ENCODE results near the gene MPPED1. TPM values are rescaled to one million over a fixed set of nuclear protein-coding genes. Genes with fewer than 3 reads are reported as not detected.

The MPPED1 gene
- total RNA-seq, 1 experiment from 2014 or later: 0.28 TPM

- Mint-ChIP-seq H3K27ac (no peak overlapping the region; a peak in 1 of 7 replicates), H3K36me3 (ENCODE audit: insufficient read depth in 1 of 3, low read depth in 3 of 3) (no peaks in the 10 kb centered on the region; a peak in 1 of 7 replicates), H3K27me3 (ENCODE audit: low read depth) (peaks cover 2% of the 10 kb centered on the region; the same call in 1 of the 2 replicates), H3K4me3 (no peak overlapping the region; a peak in 1 of 5 replicates), H3K4me1 (no peaks in the 10 kb centered on the region), H3K9me3 (peaks cover 0 to 3% of the 10 kb centered on the region in 2 experiments; a peak in 1 of 5 replicates)
- no CpG with 5 or more reads among the region's 14 CpGs for WGBS (ENCODE audit: extremely low coverage, insufficient read length, low lambda C conversion rate)
- Histone ChIP-seq H4K91ac (ENCODE audit: insufficient read length, low read depth, low read length) (no peak overlapping the region), H2BK5ac (ENCODE audit: insufficient read length, low read length) (no peak overlapping the region), H2BK12ac (ENCODE audit: insufficient read length, low read depth, low read length) (no peak overlapping the region), H3K56ac (ENCODE audit: insufficient read length, low read depth, low read length) (no peak overlapping the region), H2BK15ac (ENCODE audit: low read depth, low read length) (no peak overlapping the region), H3K14ac (ENCODE audit: insufficient read depth, low read length) (no peak overlapping the region), H2BK120ac (ENCODE audit: low read depth, low read length, poor library complexity, severe bottlenecking) (no peak overlapping the region), H2AFZ (ENCODE audit: low read length) (no peak overlapping the region), H3T11ph (ENCODE audit: low read length) (no peak overlapping the region), H3K4ac (ENCODE audit: low read depth, low read length) (no peak overlapping the region), H3K23ac (ENCODE audit: insufficient read length, low read depth, low read length) (no peak overlapping the region), H3K27ac (ENCODE audit: insufficient read length, low read depth, low read length) (no peak overlapping the region), H2AK5ac (ENCODE audit: insufficient read length, low read length) (no peak overlapping the region), H3K9me3 (ENCODE audit: control insufficient read depth, low read depth, low read length) (no peaks in the 10 kb centered on the region), H4K8ac (replicated peaks; ENCODE audit: insufficient read length, low read depth, low read length) (no peak overlapping the region), H3K4me2 (ENCODE audit: insufficient read depth, insufficient read length, low read length) (no peak overlapping the region), H3K27me3 (ENCODE audit: insufficient read depth, low read length) (no peaks in the 10 kb centered on the region), H3K4me1 (ENCODE audit: insufficient read depth, low read length) (no peaks in the 10 kb centered on the region), H3K79me1 (ENCODE audit: insufficient read depth, low read depth, low read length, poor library complexity, severe bottlenecking) (no peaks in the 10 kb centered on the region), H3K79me2 (ENCODE audit: insufficient read depth, low read length) (no peaks in the 10 kb centered on the region), H2BK20ac (ENCODE audit: low read depth, low read length, poor library complexity, severe bottlenecking) (no peak overlapping the region), H3K9ac (ENCODE audit: extremely low read depth, insufficient read length, low read length) (no peak overlapping the region), H4K5ac (ENCODE audit: insufficient read length, low read depth, low read length) (no peak overlapping the region), H4K20me1 (ENCODE audit: control insufficient read depth, insufficient read depth, insufficient read length) (no peaks in the 10 kb centered on the region), H3K23me2 (ENCODE audit: insufficient read length, low read depth, low read length, poor library complexity, severe bottlenecking) (no peaks in the 10 kb centered on the region), H3K18ac (ENCODE audit: insufficient read length, low read depth, low read length) (no peak overlapping the region)
- TF ChIP-seq CTCF (conservative IDR thresholded peaks at IDR 0.05): no peak
- DNase-seq: no peak
Observed at GRCh38 chr22:43516996-43517635, 105.3 kb downstream of the MPPED1 start.

All from H9 (cell line).